ENCODE data around the gene DNAJB1.
"Not testable (repeated sequence)": the region's sequence is repeated elsewhere in the genome, so short reads cannot be mapped to it uniquely, and the experiment has no call there.

Gene DNAJB1

DNA sequence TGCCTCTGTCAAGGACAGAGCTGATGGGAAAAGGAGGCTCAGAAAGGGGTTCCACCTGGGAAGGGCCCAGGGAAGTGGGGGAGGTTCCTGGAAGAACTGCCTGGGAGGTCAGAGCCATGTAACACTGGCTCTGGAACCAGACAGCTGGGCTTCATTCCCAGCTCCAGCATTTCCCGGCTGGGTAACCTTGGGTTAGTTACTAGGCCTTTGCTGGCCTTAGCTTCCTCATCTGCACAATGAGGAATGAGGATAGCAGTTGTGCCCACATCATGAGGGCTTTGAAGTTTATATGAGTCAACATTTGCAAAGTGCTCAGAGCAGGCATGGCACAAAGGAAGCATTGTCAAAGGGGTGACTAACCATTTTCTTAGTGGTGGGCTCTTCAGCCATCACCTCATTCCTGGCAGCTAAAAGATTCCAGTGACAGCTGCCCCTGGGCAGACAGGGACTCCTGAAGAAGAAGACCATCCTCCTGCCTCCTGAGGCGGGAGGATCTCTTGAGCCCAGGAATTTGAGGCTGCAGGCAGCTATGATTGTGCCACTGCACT lies 1.7 kb upstream of the DNAJB1 start:
- no peak for DNase-seq

DNA sequence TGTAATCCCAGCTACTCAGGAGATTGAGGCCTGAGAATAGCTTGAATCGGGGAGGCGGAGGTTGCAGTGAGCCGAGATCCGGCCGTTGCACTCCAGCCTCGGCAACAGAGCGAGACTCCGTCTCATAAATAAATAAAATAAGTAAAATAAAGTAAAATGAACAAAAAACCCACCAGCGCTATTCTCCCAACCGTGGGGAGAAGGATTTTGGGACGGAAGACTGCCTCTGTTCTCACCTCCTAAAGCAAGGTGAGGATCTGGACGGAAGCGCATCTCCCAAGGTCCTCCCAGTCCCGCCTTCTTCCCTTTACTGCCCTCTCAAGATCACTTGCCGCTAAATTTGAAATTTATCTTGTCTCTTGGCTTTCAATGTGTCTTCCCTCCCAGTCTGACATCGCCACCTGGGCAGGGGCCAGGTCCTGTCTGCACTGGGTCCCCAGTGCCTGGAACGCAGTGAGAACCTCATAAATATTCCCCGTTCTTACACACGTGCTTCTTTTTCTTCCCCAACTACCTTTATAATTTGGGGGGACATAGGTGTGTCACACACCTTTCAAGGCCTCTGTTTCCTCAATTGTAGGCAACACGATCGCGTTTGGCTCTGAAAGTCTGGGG lies 1.2 kb upstream of the DNAJB1 start:
- DNase-seq, result no peak

DNA sequence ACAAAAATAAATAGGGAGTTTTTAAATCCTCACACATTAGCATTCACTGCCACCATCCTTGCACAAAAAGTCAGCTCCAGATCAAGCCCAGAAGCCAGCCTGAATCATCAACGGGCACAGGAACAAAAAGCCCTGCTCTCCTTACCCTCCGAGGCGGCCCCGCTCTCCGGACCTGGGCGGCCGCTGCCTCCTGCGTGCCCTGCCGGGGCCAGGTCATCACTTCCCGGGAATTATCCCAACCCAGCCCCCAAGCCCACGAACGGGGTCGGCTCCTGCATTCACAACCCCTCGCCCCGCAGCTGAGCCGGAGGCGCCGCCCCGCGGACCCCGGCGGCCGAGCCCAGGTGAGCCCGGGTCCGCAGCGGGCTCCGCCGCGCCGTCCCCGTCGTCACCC lies 754 bp downstream of the DNAJB1 start:
- no peak for DNase-seq

DNA sequence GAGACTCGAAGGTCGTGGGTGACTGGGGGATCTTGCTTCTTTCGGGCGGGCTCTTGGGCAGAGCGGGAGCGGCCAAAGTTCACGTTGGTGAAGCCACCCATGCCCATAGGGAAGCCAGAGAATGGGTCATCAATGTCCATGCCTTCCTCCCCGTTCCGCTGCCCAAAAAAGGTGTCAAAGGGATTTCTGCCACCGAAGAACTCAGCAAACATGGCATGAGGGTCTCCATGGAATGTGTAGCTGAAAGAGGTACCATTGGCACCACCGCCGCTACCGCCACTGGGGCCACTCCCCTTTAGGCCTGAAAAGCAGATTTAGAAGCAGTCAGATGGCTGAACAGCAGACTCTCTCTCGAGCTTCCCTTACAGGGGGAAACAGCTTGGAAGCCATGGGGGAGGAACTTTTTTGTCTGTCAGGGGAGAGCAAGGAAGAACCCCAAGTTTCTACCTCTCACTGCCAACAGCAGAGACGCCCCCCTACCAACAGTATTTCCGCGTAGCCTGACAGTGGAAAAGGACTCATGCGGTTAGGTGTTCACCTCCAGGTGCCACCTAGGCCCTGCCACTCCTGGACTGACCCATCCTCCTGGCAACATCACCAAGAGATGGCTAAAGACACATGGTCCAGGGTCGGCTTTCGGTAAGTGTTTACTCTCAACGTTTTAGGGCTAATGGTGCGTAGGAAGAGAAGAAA lies 1.3 kb downstream of the DNAJB1 start:
- DNase-seq, result no peak

DNA sequence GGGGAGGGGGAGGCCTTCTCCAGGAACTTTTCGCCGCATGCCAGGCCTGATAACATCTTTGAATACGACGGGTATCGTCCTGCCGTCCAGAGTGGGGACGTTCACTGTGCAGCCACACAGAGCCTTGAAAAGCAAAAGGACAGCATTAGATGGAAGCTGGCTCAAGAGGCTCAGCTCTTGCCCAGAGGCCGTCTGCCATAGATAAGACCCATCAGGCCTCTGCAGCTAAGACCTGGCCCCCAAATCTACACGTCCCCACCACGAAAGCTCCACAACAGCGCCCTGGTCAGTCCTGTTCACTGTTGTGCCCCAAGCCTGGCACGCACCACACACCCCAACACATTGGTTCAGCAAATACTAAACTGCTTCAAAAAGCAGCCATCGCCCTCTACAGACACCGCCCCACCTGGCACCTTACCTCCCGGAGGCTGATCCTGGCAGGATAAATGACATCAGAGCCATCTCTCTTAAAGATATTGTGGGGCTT lies 2.1 kb downstream of the DNAJB1 start:
- DNase-seq, result no peak

DNA sequence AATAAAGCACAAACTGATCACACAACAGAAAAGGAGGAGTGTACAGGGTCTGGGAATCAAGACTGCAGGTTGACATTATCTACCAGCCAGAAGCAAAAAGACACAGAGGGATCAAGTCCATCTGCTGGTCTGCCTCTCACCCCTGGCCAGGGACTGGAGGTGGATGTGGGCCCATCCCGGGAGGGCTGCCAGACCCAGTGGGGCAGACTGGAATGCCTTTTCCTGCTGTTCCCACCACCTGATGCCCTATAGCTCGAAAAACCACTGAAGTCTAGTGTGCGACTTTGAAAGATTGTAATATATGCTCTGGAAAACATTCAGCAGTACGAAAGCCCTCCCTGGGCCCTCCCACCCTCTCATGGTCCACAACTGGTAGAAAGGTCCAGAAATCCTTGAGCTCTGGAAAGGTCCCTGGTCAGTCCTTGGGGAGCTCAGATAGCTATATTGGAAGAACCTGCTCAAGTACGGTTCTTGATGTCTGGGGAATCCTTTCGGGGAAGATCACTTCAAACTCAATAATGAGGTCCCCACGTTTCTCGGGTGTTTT lies 2.6 kb downstream of the DNAJB1 start:
- no peak for DNase-seq

DNA sequence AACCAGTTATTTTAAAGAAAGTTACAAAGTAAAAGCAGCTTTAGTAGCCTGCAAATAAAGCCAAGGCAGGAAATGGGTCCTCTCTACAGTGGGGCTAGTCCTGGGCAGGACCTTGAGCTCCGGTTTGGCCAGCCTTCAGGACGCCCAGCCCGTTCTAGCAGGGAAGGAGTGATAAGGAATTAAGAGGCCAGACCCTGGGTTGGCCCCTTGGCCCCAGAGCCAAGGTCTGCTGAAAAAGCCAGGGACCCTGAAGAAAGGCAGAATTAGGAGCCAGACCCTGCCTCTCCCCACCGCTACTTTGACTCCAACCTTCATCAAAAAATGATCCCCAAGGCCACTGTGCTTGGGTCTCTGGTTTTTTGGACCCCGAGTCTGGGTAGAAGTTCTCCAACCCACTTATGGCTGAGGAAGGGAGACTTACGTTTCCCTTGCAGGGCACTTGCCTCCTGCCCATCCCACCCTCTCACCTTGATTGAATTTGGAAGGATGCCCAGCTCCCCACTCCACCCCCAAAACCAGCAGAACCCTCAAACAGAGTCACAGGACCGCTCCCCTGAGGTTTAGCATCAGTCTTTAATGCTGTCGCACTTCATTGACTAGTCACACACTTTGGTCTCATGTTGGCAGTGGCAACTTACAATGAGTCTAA lies 3.9 kb downstream of the DNAJB1 start:
- no peak for DNase-seq

DNA sequence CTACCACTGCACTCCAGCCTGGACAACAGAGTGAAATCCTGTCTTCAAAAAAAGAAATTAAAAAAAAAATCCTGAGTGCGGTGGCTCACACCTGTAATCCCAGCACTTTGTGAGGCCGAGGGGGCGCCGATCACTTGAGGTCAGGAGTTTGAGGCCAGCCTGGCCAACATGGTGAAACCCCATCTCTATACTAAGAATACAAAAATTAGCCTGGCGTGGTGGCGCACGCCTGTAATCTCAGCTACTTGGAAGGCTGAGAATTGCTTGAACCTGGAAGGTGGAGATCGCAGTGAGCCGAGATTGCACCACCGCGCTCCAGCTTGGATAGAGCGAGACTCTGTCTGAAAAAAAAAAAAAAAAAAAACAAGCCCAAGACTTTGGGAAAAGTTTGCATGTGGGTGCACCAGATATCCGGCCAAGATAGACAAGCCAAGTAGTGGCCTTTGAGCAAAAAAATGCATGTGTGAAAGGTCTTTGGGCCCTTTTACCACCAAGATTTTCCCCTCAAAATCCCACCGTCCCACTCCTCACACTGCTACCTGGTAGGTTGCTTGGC lies 5.7 kb downstream of the DNAJB1 start:
- DNase-seq, result no peak

DNA sequence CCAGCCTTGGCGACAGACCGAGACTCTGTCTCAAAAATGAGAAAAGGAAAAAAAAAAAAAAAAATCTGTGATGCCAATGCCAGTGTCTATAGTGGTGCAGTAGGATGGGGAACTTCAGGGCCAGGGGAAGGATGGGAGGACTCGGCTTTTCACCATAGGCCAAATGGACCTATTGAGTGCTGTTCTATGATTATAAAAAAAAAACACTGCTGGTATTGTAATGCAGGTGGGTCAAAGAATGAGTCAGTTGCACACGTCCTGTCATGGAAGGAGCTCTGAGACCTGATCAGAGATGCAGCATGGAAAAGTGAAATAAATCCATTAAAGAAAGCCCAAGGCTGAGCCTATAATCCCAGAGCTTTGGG lies 7.0 kb downstream of the DNAJB1 start:
- no peak for DNase-seq

DNA sequence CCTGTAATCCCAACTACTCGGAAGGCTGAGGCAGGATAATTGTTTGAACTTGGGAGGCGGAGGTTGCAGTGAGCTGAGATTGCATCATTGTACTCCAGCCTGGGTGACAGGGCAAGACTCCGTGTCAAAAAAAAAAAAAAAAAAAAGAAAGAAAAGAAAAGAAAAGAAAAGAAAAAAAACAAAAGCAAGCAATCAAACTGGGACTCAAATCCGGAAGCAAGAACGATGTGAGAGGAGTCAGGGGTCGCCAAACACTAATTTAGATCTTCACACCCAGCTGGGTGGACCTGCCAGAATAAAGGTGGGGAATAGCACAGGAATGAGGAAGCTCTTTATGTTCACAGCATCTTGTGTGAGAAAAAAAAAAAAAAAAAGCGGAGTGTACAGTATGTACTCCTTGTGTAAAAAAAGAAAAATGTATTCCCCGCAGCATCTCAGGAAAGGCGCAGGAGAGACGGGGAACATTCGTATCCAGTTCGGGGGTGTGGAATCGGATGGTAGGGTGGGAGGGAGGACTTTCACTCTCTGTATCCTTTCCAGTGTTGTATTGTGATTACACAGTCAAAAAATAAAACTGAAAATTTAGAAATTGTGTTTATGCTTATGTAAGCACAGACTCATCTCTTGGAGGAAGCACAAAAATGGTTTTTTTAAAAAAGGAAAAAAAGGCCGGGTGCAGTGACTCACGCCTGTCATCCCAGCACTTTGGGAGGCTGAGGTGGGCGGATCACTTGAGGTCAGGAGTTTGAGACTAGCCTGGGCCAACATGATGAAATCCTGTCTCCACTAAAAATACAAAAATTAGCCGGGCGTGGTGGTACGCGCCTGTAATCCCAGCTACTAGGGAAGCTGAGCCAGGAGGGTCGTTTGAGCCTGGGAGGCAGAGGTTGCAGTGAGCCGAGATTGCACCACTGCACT lies 7.6 kb downstream of the DNAJB1 start:
- DNase-seq, result no peak

DNA sequence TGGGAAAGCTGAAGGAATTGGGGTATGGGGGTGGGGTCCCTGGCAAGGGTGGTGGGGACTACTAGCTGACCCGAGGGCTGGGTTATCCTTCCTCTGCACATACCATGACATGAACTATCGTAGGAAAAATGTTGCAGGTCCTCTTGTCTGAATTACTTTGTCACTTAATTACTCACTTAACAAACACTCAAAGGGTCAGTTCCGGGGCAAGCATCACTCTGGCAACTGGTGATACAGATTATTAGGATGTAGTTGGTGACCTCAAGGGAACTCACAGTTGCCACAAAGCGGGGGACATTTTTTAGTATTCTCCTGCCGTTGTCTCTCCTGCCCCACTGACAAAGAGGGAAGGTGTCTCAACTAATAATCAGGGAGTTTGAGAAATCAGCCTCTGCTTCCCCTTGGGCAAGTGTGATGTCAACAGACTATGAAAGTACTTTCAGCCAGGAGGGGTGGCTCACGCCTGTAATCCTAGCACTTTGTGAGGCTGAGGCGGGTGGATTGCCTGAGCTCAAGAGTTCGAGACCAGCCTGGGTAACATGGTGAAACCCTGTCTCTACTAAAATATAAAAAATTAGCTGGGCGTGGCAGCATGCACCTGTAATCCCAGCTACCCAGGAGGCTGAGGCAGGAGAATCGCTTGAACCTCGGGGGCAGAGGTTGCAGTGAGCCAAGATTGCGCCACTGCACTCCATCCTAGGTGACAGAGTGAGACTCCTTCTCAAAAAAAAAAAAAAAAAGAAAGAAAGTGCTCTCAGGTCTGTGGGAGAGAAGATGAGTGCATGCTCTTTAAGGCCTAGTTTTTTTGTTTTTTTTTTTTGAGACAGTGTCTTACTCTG lies 10.3 kb downstream of the DNAJB1 start:
- no peak for DNase-seq

DNA sequence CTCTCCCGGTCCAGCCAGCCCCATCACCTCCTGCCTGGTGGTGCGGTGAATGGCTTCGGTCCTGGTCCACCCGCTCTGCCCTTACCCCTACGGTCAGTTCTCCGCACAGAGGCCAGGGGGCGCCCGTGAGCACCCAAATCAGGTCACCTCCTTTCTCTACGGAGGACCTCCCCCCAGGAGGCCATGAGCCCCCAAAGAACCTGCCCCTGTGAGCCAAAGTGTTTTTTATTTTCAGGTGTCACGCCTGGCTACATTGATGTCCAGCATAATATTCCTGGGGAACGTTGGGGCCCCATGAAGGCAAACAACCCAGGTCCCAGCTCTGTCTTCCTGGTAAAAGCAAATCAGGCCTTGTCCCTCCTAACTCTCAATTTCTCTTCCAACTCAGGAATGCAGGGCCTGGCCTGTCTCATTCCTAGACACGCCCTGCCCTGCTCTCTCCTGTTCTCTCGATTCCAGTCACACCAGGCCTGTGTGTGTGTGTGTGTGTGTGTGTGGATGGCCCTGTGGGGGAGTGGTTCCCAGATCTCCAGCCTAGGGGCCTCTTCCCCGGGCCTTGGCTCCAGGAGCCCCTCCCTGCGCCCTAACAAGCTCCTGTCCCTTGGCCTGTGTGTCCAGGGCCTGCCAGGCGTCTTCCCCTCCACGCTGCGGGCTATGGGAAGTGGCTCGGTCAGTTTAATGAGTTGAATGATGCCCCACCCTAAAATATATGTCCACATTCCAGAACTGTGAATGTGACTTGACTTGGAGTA lies 12.5 kb downstream of the DNAJB1 start:
- peak; percentile 44 to 61 for DNase-seq

DNA sequence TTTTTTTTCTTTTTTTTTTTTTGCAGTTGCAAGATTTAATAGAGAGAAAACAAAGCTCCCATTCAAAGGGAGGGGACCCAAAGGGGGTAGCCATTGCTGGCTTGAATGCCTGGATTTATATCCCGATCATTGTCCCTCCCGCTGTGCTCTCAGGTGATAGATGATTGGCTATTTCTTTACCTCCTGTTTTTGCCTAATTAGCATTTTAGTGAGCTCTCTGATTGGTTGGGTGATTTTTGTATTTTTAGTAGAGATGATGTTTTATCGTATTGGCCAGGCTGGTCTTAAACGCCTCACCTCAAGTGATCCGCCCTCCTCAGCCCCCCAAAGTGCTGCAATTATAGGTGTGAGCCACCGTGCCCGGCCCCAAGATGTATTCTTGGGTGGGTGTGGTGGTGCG lies 13.6 kb downstream of the DNAJB1 start:
- not testable (repeated sequence) for DNase-seq

DNA sequence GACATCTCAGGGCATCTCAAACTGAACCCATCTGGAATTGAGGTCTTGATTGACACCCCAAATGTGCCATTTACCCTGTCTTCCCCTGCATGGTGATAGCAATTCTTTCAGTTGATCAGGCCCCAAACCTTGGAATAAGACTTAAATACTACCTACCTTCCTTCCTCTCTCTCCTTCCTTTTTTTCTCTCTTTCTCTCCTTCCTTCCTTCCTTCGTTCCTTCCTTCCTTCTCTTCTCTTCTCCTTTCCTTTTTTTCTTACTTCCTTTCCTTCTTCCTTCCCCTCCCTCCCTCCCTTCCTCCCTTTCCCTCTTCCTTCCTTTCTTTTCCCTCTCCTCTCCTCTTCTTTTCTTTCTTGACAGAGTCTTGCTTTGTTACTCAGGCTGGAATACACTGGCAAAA lies 14.9 kb downstream of the DNAJB1 start:
- no peak for DNase-seq

DNA sequence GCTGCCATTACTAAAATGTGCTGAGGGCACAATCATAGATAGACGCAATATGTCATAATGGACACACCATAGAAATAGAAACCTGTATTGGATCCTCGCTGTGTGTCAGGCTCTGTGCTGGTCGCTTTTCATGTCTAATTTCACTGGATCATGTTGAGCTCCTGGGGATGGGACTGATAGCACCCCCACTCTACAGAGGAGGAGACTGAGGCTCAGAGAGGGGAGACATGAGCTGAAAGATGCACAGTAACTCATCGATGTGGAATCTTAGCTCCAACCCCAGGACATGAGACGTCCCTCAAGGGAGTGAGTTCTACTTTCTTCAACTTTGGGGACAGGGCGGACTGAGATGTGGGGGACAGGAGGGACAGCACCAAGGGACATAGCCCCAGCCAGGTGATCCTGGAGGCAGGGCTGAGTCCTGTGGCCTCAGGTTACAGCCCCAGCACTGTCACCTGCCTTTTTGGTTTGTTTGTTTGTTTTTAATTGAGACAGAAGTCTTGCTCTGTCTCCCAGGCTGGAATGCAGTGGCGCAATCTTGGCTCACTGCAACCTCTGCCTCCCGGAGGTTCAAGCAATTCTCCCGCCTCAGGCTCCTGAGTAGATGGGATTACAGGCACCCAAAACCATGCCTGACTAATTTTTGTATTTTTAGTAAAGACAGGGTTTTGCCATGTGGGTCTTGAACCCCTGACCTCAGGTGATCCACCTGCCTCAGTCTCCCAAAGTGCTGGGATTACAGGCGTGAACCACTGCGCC lies 15.7 kb downstream of the DNAJB1 start:
- no peak for DNase-seq

DNA sequence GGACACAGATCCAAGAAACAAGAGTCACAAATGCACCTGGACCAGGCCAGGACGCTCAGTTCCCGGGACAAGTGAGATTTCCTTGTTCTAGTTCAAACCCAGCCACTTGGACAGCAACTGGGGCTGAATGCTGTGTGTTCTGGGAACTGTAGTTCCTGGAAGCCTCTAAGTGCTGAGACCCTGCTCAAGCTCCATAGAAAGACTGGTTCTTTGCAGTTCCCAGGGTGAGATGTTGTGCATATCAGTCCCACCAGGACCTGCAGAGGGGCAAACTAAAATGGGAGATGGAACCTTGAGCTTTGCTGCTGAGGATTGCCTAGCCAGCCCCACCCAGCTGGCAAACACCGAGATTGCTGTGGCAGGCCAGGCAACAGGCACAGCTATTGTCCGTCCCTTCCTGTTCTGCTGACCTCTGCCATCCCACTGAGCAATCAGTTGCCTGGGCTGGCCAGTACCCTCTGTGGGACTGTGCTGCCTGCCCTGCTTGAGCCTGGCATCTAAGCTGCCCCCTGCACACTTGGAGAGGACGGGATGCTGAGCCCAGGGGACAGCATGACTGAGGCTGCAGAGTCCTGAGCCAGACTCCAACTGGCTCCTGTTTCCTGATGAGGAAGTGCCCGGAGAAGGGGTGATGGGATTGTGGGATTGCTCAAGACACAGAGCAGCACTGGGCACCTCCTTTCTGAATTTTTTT lies 20.8 kb downstream of the DNAJB1 start:
- DNase-seq, result peak in 1 of 2 experiments; percentile 41

DNA sequence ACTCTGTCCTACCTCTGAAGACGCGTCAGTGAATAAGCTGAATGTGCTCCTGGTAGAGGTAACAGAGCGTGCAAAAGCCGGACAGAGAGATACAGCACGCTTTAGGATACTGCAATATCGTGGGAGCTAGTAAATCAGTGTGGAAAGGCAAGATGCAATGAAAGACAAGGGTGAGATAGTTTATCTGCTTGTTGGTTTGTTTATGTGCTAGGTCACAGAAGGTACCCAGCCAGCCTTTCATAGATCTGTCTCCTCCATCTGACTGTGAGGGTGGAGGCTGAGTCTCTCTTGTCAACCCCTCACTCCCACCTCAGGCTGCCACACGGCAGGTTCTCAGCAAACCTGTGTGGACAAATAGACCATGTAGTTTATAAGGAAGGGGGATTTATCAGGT lies 21.4 kb downstream of the DNAJB1 start:
- no peak for DNase-seq

DNA sequence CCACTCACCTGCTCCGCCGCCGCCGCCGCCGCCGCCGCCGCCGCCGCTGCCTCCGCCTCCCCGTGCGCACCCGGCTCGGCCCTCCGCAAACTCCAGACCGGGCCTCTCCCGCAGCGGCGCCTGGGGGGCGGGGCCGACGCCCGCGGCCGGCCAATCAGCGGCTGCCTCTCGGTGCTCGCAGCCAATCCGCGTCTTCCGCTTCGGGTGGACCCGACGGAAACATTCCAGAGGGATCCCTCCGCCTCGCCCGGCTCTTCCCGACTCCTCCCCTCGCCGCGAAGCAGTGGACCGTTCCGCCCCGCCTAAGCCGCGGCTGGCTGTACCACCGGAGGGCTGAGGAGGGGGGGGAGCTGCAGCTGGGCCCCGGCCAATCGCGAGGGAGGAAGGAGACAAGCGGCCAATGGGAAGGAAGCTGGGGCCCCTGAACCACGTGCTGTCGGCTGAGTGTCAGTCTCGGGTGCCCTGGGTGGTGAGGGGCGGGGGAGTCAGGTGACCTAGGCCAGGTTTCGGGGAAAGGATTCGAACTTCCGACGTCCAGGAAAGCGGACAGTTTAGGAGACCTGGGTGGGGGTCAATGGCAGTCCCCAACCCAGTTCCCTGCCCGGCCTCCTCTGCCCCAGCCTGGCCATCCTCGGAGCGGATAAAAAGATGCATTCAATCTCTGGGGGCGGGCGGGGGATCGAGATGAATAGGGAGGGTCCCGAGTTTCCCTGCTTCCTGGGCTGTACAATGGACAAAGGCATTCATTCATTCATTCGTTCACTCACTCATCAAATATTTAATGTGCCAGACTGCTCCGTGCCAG lies 22.0 kb downstream of the DNAJB1 start, which contains the start of gene GIPC1:
GIPC1 (minus strand) TSS at position 99 of the 805 bp plus-strand sequence. CDS start 13,151 bp downstream, outside the sequence.
- peak; percentile 96 to 97 for DNase-seq

Data from SHP77 (cell line).